Measurements from ENCODE around the gene ADGRB3.
"Not testable (repeated sequence)": the region's sequence is repeated elsewhere in the genome, so short reads cannot be mapped to it uniquely, and the experiment has no call there.

Gene ADGRB3

DNA sequence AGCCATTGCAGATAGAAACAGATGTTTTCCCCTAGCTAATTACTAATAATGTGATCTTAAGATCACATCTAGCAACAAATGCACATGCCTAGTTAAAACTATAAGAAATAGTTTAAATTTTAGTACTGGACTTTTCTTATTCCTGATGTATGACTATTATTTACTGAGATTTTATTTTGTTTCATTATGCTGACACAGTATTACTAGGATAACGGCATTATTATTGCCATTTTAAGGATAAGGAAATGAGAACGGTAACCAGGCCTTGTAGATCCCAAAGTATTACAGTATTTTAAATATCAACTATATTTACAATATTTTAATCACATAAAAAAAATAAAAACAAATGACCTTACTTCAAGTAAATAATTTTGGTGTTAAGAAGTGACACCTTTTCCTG, 240.3 kb downstream of the ADGRB3 start:
- DNase-seq, result no peak
- in situ Hi-C loops (cut with MboI; ENCODE audit: low pct_unique_long_range_greater_than_20kb, low sequenced_read_pairs), result no loop called here

DNA sequence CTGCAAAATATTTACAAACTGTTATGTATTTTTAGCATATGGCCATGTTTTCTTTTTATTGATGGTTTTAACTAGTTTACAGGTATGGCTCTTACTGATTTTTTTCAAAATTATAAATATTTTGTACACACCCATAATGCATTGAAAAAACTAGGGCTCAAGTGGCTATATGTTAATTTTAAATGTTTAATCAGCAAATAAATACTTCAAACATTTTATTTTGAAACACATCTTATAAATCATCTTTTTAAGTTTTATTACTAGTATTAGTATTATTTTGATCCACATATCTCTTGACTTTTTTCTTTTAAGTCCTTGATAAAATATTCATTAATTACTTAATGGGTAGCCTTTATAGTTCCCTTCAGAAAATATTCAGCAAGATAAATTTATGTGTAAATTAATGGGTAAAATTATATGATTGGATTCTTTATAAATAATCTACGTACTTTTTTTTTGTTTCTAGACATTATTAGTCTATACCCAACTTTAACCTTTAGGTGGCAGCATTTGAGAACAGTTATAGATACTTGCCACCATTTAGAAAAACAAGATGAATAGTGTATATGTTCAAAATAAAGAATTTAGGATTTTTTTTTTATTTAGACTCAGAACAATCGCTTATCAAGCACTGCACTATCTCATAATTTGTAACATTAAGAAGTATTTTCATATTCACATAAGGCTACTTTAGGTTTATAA, 241.9 kb downstream of the ADGRB3 start:
- DNase-seq, result peak; percentile 48
- in situ Hi-C loops (cut with MboI; ENCODE audit: low pct_unique_long_range_greater_than_20kb, low sequenced_read_pairs), result no loop called here

DNA sequence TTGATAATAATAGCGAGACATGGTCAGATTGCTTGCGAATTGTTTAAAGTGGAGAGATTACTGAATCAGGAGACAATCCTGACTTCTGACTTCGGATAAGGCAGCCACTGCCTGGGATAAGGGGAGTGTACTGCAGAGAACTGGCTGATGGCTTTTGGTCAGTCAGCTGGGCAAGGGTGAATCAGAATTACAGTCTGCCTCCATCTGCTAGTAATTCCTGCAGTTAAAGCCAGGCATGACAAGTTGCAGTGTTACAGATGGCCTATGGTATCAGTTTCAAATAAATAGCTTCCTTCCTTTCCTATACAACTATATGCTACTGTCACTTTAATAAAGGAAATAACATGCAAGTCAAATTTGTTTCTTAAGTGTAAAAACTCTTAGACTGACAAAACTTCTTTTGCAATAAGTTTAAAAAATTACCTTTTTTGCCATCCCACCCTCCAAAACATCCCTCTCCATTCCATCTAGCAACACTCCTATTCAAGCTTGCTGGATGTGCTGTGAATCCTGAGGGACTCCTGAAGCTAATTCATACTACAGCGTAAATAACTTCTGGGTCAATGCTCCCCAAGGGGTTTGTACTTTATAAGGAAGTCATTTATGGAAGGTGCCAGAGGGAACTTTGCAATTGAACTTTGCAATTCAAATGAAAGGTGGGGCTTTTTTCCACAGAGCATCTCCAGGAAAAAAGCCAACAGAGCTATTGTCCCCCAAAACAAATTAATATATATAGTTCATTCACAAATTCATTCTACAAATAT, 245.2 kb downstream of the ADGRB3 start:
- DNase-seq, result no peak
- in situ Hi-C loops (cut with MboI; ENCODE audit: low pct_unique_long_range_greater_than_20kb, low sequenced_read_pairs), result no loop called here

DNA sequence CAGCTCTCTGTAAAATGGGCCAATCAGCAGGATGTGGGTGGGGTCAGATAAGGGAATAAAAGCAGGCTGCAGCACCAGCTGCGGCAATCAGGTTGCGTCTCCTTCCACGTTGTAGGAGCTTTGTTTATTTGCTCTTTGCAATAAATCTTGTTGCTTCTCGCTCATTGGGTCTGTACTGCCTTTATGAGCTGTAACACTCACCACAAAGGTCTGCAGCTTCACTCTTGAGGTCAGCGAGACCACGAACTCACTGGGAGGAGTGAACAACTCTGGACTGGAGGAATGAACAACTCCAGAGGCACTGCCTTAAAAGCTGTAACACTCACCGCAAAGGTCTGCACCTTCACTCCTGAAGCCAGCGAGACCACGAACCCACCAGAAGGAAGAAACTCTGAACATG, 248.2 kb downstream of the ADGRB3 start:
- in situ Hi-C loops (cut with MboI; ENCODE audit: low pct_unique_long_range_greater_than_20kb, low sequenced_read_pairs); DNase-seq: not testable (repeated sequence)

DNA sequence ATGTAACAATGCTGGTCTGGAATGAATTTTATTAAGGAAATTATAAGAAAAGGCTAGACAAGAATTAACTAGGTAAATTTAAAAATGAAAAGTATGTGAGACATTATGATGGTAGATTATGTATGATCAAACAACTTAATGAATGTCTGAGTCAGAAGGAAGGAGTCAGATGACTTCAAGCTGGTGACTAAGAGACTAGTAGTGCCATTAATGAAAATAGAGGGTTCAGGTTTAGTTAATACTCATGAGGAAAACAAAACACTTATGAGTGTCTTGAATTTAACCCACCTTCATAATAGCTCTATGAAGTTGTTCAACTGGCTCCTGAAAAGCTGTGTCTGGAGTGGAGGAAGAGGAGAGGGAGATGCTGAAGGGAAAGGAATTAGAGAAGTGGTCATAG, 256.3 kb downstream of the ADGRB3 start:
- DNase-seq, result no peak
- in situ Hi-C loops (cut with MboI; ENCODE audit: low pct_unique_long_range_greater_than_20kb, low sequenced_read_pairs), result no loop called here

DNA sequence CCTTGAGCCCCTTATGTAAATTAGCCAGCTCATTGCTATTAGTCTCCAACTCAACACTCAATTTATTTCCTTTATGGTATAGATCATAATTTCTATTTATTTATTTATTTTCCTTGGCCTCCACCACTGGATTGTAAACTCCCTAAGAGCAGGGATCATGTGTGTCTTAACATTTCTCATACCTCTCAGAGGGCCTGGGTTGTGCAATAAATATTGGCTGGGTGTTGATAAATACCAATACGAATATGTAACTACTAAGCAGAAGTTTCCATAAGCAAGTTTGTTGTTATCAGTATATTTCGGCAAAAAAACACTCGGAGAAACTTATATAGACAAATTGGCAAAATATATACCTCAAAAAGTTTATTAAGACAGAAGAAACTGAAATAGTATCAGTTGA, 257.4 kb downstream of the ADGRB3 start:
- no peak for DNase-seq
- in situ Hi-C loops (cut with MboI; ENCODE audit: low pct_unique_long_range_greater_than_20kb, low sequenced_read_pairs), result no loop called here

DNA sequence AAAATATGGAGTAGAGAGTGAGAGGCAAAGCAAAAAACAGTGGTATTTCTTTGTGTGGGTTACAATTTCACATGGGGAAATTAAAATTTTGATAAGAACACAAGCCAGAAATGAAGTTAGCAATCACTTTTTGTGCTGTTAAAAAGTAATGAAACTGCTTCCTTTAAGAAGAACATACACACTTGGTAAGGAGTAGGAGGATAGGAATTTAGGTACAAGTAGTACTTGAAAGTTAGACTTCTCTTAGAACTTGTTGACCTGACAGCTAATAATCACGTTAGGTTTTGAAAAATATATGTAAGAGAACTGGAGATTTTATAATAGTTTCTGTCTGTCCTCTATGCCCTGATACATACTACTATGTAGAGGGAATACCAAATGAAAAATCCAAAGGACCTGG, 260.8 kb downstream of the ADGRB3 start:
- DNase-seq, result no peak
- in situ Hi-C loops (cut with MboI; ENCODE audit: low pct_unique_long_range_greater_than_20kb, low sequenced_read_pairs), result no loop called here

DNA sequence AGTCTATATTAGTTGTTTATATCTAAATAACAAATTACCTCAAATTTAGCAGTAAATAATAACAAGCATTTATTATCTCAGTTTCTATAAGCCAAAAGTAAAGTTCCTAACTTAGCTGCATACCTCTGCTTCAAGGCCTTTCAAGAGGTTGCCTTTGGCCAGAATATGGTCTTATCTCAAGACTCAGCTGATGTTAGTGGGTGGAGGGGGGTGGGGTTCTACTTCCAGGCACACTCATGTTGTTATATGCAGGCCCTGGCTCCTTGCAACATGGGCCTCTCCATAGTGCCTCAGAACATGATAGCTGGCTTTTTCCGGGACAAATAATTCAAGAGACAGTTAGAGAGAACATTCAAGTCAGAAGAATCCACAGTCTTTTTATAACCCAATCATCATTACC, 266.0 kb downstream of the ADGRB3 start:
- in situ Hi-C loops (cut with MboI; ENCODE audit: low pct_unique_long_range_greater_than_20kb, low sequenced_read_pairs), result no loop called here
- DNase-seq, result no peak

DNA sequence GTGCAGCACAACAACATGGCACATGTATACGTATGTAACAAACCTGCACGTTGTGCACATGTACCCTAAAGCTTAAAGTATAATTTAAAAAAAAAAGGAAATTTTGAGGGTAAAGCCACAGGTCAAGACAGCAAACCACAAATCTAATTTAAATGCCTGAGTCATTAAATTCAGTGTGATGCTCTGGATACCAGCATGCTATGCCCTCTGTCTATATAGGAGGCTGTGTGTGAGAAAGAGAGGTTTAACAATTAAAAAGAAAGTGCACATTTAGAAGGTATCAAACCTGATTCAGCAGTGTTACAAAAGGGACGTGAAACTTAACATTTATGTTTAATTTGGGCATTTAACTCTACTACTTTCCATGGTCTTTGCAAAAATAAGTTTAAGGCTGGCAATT, 276.3 kb downstream of the ADGRB3 start:
- in situ Hi-C loops (cut with MboI; ENCODE audit: low pct_unique_long_range_greater_than_20kb, low sequenced_read_pairs), result no loop called here
- no peak for DNase-seq

DNA sequence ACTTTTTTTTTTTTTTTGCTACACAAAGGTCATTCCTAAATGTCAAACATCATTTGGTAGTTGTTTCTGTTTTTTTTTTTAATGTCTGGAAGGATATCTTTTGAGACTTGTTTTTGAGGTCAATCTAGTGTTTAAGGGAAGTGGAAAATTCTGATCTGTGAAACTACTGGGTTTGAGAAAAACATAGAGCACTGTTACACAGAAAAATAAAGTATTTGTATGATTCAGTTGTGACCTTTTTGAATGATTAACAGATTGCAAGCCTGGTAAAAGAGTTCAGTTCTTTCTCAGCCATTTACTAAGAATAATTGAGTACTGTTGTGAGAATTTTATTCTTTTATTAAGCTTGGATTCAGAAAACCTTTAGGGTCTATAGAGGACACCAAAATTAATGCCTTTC, 276.7 kb downstream of the ADGRB3 start:
- in situ Hi-C loops (cut with MboI; ENCODE audit: low pct_unique_long_range_greater_than_20kb, low sequenced_read_pairs), result no loop called here
- DNase-seq, result no peak

DNA sequence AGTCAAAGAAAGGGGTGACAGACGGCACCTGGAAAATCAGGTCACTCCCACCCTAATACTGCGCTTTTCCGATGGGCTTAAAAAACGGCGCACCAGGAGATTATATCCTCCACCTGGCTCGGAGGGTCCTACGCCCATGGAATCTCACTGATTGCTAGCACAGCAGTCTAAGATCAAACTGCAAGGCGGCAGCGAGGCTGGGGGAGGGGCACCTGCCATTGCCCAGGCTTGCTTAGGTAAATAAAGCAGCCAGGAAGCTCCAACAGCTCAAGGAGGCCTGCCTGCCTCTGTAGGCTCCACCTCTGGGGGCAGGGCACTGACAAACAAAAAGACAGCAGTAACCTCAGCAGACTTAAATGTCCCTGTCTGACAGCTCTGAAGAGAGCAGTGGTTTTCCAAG, 277.7 kb downstream of the ADGRB3 start:
- in situ Hi-C loops (cut with MboI; ENCODE audit: low pct_unique_long_range_greater_than_20kb, low sequenced_read_pairs); DNase-seq: not testable (repeated sequence)

DNA sequence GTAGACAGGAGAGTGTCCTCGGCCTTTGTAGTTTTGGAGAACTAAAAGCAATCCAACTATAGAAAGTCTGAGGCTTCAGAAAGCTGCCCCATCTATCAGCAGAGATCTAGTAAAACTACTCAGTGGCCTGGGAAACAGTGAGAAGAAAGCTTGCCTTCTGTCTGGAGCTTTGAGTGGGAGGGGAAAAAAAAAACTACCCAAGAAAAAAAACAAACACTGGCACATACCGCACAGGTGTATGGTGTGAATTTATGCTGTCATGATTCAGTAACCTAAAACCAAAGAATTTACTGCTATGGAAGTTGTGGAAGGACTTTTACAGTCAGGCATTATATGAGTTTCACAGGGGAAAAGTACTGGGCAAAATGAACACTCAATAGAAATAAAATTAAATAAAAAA, 280.5 kb downstream of the ADGRB3 start:
- no peak for DNase-seq
- in situ Hi-C loops (cut with MboI; ENCODE audit: low pct_unique_long_range_greater_than_20kb, low sequenced_read_pairs), result no loop called here

DNA sequence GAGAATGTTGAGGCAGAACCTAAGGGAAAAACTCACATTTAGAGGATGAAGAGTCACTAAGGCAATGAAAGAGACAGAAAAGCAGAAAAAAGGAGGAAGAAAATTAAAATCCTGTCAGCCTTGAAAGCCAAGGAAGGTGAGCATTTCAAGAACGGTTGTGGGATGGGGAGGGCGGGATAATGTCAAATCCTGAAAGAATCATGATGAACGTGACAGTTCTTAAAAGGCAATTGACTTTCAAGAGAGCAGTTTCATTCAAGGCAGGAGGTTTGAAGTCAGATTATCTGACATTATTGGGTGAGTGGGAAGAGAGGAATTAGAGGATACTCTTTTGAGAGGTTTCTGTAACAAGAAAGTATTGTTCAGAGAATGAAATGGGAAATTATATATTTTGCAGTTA, 284.5 kb downstream of the ADGRB3 start:
- in situ Hi-C loops (cut with MboI; ENCODE audit: low pct_unique_long_range_greater_than_20kb, low sequenced_read_pairs), result no loop called here
- DNase-seq, result no peak

DNA sequence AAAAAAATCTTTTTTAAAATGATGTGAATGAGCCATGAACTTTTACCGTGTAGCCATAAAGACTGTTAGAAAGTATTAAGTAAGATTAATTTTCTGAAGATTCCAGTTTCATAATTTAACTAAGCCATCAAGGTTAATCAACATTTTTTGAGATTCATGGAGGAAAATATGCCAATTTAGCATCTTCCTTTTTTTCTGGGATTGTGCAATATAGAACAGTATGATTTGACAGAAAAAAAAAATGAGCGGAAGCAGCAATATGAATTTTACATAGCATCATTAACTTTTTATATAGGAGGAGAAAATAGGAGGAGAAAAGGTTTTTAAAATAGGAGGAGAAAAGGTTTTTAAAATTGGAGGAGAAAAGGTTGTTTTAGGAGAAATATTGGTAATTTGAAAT, 306.3 kb downstream of the ADGRB3 start:
- in situ Hi-C loops (cut with MboI; ENCODE audit: low pct_unique_long_range_greater_than_20kb, low sequenced_read_pairs), result no loop called here
- no peak for DNase-seq

DNA sequence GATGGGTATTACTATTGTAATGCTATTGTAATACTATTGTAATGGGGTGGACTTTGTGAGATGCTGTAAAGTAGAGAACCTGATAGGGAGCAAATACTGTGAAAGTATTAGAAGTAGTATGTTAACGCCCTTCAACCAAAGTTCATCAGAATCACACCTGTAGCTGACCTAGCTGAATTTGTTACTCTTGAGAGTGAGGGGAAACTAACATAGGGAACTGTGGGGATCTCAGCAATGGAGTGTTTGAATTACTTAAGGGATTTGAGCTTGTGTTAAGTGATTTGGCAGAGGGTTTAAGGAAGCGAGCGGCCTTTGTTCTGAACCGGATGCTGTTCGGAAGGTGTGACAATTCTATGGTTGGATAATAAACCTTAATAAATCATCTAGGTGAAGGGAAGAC, 312.6 kb downstream of the ADGRB3 start:
- DNase-seq, result no peak
- in situ Hi-C loops (cut with MboI; ENCODE audit: low pct_unique_long_range_greater_than_20kb, low sequenced_read_pairs), result no loop called here

DNA sequence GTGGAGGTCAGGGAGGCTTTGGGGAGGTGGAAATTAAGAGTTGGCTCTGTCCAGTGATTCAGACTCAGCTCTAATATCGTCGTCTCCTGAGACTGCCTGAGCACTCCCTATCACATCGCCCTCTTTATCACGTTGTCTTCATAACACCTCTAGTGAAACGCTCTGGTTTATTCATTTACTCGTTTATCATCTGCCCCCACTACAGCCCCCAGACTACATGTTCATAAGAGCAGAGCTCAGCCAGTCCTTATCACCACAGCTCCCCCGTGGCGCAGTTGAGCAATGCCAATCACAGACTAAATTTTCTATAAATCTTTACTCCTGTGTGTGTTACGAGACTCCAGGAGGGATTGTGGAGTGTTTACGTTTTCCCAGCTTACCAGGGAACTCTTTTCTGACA, 316.2 kb downstream of the ADGRB3 start:
- no peak for DNase-seq
- in situ Hi-C loops (cut with MboI; ENCODE audit: low pct_unique_long_range_greater_than_20kb, low sequenced_read_pairs), result loop anchor here (25.0 kb wide), 1 partner anchor 314 kb away; the partner anchor contains the start of gene ADGRB3

DNA sequence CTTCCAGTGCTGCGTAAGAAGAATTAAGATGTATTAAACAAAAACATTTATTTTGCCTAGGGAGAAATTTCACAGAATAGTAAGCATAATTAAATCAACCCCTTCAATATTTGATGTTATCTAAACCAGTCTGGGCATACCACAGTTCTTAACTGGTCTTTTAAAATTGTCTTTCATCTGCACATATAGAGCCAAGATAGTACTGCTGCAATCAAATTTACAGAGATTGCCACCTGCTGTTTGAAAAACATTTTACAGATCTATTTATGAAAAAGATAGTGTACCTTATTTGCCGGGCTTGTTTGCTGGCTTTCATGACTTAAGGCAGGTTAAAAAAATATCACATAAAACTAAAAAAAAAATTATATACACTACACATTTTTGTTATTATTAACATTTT, 323.2 kb downstream of the ADGRB3 start:
- peak; percentile 29 for DNase-seq
- in situ Hi-C loops (cut with MboI; ENCODE audit: low pct_unique_long_range_greater_than_20kb, low sequenced_read_pairs), result loop anchor here (25.0 kb wide), 1 partner anchor 321 kb away; the partner anchor contains the start of gene ADGRB3

DNA sequence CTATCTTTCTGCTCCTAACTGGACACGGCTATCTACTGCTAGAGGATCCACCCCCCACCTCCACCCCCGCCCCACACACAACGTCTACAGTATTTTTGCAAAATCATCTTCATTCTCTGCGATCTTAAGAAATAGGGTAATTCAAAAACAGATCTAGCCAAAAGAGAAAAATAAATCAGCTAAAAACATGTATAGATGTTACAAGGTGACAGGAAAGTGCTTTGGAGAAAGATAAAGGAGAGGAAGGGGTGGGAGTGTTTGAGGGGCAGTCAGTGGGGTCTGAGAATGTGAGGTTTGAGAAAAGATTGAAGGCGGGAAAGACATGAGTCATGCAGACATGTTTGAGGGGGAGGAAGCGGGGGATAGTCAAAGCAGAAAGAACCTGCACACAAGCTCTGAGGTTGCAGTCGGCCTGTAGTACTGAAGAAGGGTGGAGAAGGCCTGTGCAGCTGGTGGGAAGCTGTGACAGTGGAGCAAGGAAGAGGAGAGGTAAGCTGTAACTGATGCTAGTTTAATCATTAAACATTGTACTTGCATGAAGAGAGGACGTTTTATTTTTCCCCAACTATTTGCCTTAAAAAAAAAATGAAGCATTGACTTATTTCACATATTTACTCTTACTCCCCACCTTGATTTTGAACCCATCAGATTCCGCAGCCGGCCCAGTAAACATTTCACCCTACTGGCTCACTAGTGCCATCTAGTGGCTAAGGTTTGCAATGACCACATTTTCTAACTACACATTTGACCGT, 332.6 kb downstream of the ADGRB3 start:
- DNase-seq, result peak; percentile 69
- in situ Hi-C loops (cut with MboI; ENCODE audit: low pct_unique_long_range_greater_than_20kb, low sequenced_read_pairs), result loop anchor here (25.0 kb wide), 1 partner anchor 330 kb away; the partner anchor contains the start of gene ADGRB3

DNA sequence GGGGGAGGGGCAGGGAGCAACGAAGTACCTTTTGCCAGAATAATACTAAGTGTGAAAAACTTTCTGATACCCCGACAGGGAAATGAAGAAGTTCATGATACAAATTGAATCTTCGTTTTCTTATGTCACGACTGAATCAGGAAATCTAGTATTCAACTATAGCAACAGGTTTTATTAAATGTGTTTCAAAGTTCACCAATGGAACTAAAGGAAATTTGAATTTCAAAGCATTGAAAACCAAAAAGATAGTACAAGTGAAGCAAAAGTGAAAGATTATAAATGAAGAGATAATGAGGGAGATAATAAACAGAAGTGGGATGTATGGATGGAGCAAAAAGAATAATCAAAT, 333.2 kb downstream of the ADGRB3 start:
- DNase-seq, result no peak
- in situ Hi-C loops (cut with MboI; ENCODE audit: low pct_unique_long_range_greater_than_20kb, low sequenced_read_pairs), result loop anchor here (25.0 kb wide), 1 partner anchor 331 kb away; the partner anchor contains the start of gene ADGRB3

DNA sequence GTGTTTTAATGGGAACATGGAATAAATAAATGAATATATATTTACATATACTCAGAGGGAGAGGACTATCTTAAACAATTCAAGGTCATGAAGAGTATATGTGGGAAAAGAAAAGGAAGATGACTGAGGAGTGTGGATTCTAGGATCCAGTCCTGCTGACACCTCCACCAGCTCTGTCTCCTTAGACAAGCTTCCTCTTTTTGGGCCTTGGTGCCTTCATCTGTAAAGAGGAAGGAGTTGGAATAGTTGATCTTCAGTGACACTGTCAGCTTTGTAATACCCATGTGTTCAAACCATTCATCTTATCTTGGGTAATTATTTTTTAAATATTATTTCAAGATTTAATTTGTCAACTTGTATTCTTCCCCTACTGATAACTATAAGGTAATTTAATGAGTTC, 338.0 kb downstream of the ADGRB3 start:
- in situ Hi-C loops (cut with MboI; ENCODE audit: low pct_unique_long_range_greater_than_20kb, low sequenced_read_pairs), result loop anchor here (25.0 kb wide), 1 partner anchor 336 kb away; the partner anchor contains the start of gene ADGRB3
- peak; percentile 28 for DNase-seq
